GM12878 (cell line): ENCODE data around the gene NKD2. TPM values are rescaled to one million over a fixed set of nuclear protein-coding genes. Genes with fewer than 3 reads are reported as not detected.

Experiments used
- ATAC-seq: fragments of 200-7000 bp; cut with Tn5 transposase; 3 replicates; pipeline ENCODE4 v1.9.1; 2020; ENCODE audit warnings: mild to moderate bottlenecking, moderate library complexity
- BruUV-seq: library from RNA; stranded (reverse); fragments of 400-500 nt; replicated peaks from 2 replicates; lab custom pipeline; 2021; lab: Mats Ljungman, UMichigan
- CTCF ChIA-PET: fragments of 300-600 bp; sonication (Branson Sonifier 250); formaldehyde crosslinking; extraction: SDS; loops from one replicate; lab custom pipeline; 2021; ENCODE audit warnings: inconsistent platforms; lab: Yijun Ruan, JAX
- POLR2A ChIA-PET: fragments of 350-600 bp; formaldehyde crosslinking; extraction: SDS; loops from one replicate; lab custom pipeline; 2021; ENCODE audit warnings: inconsistent platforms; lab: Charles Lee
- RAD21 ChIA-PET: fragments of 300-600 bp; sonication (Branson Sonifier 250); formaldehyde crosslinking; loops from one replicate; lab custom pipeline; 2023; ENCODE audit warnings: antibody characterized with exemption; ENCODE audit not compliant: unreplicated experiment; lab: Charles Lee
- SMC1A ChIA-PET: fragments of 300-600 bp; sonication (Branson Sonifier 250); formaldehyde crosslinking; loops from one replicate; lab custom pipeline; 2023; ENCODE audit not compliant: unreplicated experiment, uncharacterized antibody; lab: Charles Lee
- DNase-seq: peaks from one replicate; pipeline ENCODE4 v3.0.0-alpha.2; 2011; ENCODE audit warnings: low read depth, low spot score
- FAIRE-seq: peaks from 3 replicates; lab custom pipeline; 2011; peaks lifted over from hg19 to GRCh38; lab: Jason Lieb, UNC
- H2AFZ ChIP-seq: 2 replicates; pipeline ENCODE4 v1.6.0; 2011; ENCODE audit warnings: low read depth, low read length, control low read depth; ENCODE audit not compliant: control insufficient read depth
- H3K27ac ChIP-seq: 2 replicates; pipeline ENCODE4 v1.5.1; 2011; ENCODE audit warnings: control low read depth; ENCODE audit not compliant: control insufficient read depth, insufficient read depth
- H3K27me3 ChIP-seq, 2 experiments: replicated peaks in 1 of 2; 2 replicates each; pipeline versions ENCODE4 v1.6.0 to v1.6.1; 2011; ENCODE audit warnings: low read length in 1 of 2; ENCODE audit not compliant: control insufficient read depth in 2 of 2, insufficient read depth in 2 of 2
- H3K36me3 ChIP-seq, 2 experiments: 2 replicates each; pipeline ENCODE4 v1.5.1; 2011; ENCODE audit warnings: low read length in 1 of 2; ENCODE audit not compliant: control insufficient read depth in 2 of 2, insufficient read depth in 2 of 2
- H3K4me1 ChIP-seq: 2 replicates; pipeline ENCODE4 v1.6.1; 2011; ENCODE audit warnings: mild to moderate bottlenecking, low read length, moderate library complexity, mixed read lengths; ENCODE audit not compliant: control insufficient read depth, insufficient read depth
- H3K4me2 ChIP-seq: 2 replicates; pipeline ENCODE4 v1.6.0; 2011; ENCODE audit warnings: control low read depth; ENCODE audit not compliant: control insufficient read depth, insufficient read depth
- H3K4me3 ChIP-seq: fragments of 200-600 bp; sonication (generic); 2 replicates; pipeline ENCODE4 v1.5.1; 2016
- H3K79me2 ChIP-seq: 2 replicates; pipeline ENCODE4 v1.6.0; 2011; ENCODE audit warnings: low read length; ENCODE audit not compliant: control insufficient read depth, insufficient read depth
- H3K9ac ChIP-seq: 2 replicates; pipeline ENCODE4 v1.8.0; 2011; ENCODE audit warnings: low read length, control low read depth, mixed read lengths; ENCODE audit not compliant: control insufficient read depth, insufficient read depth
- H3K9me3 ChIP-seq: replicated peaks from 3 replicates; pipeline ENCODE4 v1.5.1; 2011; ENCODE audit warnings: mild to moderate bottlenecking, low read length; ENCODE audit not compliant: control insufficient read depth, insufficient read depth
- H4K20me1 ChIP-seq: 2 replicates; pipeline ENCODE4 v1.6.0; 2011; ENCODE audit not compliant: control insufficient read depth, insufficient read depth
- EP300 ChIP-seq, 2 experiments: fragments of 150-350 bp in 1 of 2; IDR thresholded peaks; 2 replicates each; pipeline ENCODE4 v1.6.1; 2011 to 2012; ENCODE audit warnings: low read depth in 2 of 2, low read length in 2 of 2, borderline replicate concordance in 1 of 2, improper control_type of control experiment in 1 of 2, inconsistent platforms in 1 of 2; ENCODE audit not compliant: control insufficient read depth in 1 of 2
- FOXK2 ChIP-seq: fragments of 450-650 bp; IDR thresholded peaks from 2 replicates; pipeline ENCODE4 v1.6.1; 2017; ENCODE audit warnings: mild to moderate bottlenecking, moderate library complexity
- MXI1 ChIP-seq: fragments of 150-350 bp; IDR thresholded peaks from 2 replicates; pipeline ENCODE4 v1.6.1; 2011; ENCODE audit warnings: low read depth, mild to moderate bottlenecking, inconsistent platforms, low read length, improper control_type of control experiment
- TCF3 ChIP-seq: IDR thresholded peaks from 2 replicates; pipeline ENCODE4 v1.6.1; 2012; ENCODE audit warnings: low read depth, mild to moderate bottlenecking, low read length, borderline replicate concordance; ENCODE audit not compliant: insufficient read depth
- WGBS: methylation state at CpG from one replicate; pipeline ENCODE4 v1.1.6; 2016; ENCODE audit warnings: low lambda C conversion rate; ENCODE audit not compliant: insufficient replicate concordance, insufficient coverage; ENCODE audit errors: missing lambda C conversion rate; 5-methylcytosine and 5-hydroxymethylcytosine counted together
- in situ Hi-C: fragments of 300-500 bp; cut with MboI; formaldehyde crosslinking; loops from 9 replicates; pipeline ENCODE4 v1.14.3; 2018; ENCODE audit warnings: mixed read lengths
- intact Hi-C: fragments of 100-400 bp; cut with micrococcal nuclease; formaldehyde crosslinking; loops from one replicate; pipeline ENCODE4 v1.14.2; 2022; ENCODE audit not compliant: unreplicated experiment
- polyA plus RNA-seq, 11 experiments: library from polyadenylated mRNA; depleted of rRNA in 4 of 11; unstranded in 6 of 11; stranded (reverse) in 5 of 11; fragments of >200 nt; fragmentation: Nextera tagmentation in 4 of 11; fragmentation: Illumina TruSeq in 1 of 11; extraction: Ambion mirVana in 4 of 11; extraction: Trizol in 1 of 11; gene quantifications; 1 replicate in 1 of 11; 2 replicates in 10 of 11; pipeline versions ENCODE4 v1.2.1 to v1.2.3, GENCODE V29; 2011 to 2016; ENCODE audit warnings: inconsistent platforms in 2 of 11, missing spikeins in 2 of 11, low read depth in 1 of 11
- total RNA-seq, 4 experiments: library from RNA; depleted of rRNA in 3 of 4; stranded (reverse); fragments of >200 nt in 3 of 4; fragmentation: Illumina TruSeq in 1 of 4; extraction: Trizol in 1 of 4; gene quantifications; 2 replicates each; pipeline versions ENCODE4 v1.2.1 to v1.2.3, GENCODE V29; 2013 to 2021
- TF ChIP-seq, protein P1 (sequence below): IDR thresholded peaks from 2 replicates; pipeline ENCODE4 v1.6.1; 2011; ENCODE audit warnings: low read depth, low read length, improper control_type of control experiment, borderline replicate concordance
- TF ChIP-seq, protein P2 (sequence below): fragments of 450-650 bp; conservative IDR thresholded peaks from 2 replicates; pipeline ENCODE4 v1.6.1; 2017; ENCODE audit warnings: mild to moderate bottlenecking, moderate library complexity
- TF ChIP-seq, protein P3 (sequence below): fragments of 450-650 bp; IDR thresholded peaks from 2 replicates; pipeline ENCODE4 v1.6.1; 2016; ENCODE audit warnings: mild to moderate bottlenecking
- TF ChIP-seq, protein P4 (sequence below): IDR thresholded peaks from 2 replicates; pipeline ENCODE4 v1.6.1; 2012; ENCODE audit warnings: low read depth, low read length, improper control_type of control experiment

NKD2 gene
- total and polyA plus RNA-seq, 10 of the 15 experiments (the other 5 are each of a cell fraction or from before 2014, with no cell fraction given) = 0.20 to 0.83 (median 0.26) TPM; not detected in 7

DNA sequence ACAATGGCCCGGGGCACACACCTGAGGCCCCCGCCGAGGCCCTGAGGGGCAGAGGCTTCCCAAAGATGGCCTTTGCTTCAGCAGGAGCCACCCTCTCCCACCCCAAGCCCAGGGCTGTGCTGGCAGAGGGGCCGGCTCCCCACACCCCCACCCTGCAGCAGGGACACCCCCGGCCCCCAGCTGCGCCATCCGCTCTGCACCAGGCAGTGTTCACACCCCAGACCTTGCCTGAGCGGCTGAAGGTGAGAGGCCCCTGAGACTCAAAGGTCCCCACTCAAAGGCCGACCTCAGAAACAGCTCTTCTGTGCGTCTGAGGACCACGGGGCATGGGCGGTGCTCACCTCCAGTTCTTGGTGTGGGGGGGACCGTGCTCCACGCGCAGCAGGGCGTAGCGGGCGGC lies 65.6 kb downstream of the NKD2 start:
- ATAC-seq (no peak), DNase-seq (no peak), FAIRE-seq (no peak)
- Histone ChIP-seq H3K9me3 (no peaks in the 10 kb centered on the region), H2AFZ (no peak overlapping the region), H3K4me2 (no peak overlapping the region), H3K36me3 (no peaks in the 10 kb centered on the region), H3K27ac (no peak overlapping the region), H3K27me3 (no peaks in the 10 kb centered on the region), H3K4me3 (no peak overlapping the region), H3K4me1 (no peaks in the 10 kb centered on the region), H3K9ac (no peak overlapping the region), H4K20me1 (no peaks in the 10 kb centered on the region), H3K79me2 (no peaks in the 10 kb centered on the region)
- POLR2A ChIA-PET = no interaction called here
- TF ChIP-seq, protein P1, sequence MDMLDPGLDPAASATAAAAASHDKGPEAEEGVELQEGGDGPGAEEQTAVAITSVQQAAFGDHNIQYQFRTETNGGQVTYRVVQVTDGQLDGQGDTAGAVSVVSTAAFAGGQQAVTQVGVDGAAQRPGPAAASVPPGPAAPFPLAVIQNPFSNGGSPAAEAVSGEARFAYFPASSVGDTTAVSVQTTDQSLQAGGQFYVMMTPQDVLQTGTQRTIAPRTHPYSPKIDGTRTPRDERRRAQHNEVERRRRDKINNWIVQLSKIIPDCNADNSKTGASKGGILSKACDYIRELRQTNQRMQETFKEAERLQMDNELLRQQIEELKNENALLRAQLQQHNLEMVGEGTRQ = no peak
- no peak for TF ChIP-seq TCF3
- TF ChIP-seq MXI1 = no peak
- no peak for TF ChIP-seq EP300 (IDR thresholded peaks at IDR 0.05; ENCODE audit: borderline replicate concordance in 1 of 2, control insufficient read depth in 1 of 2, low read depth in 2 of 2, low read length in 2 of 2)
- TF ChIP-seq FOXK2 = no peak
- TF ChIP-seq, protein P2, sequence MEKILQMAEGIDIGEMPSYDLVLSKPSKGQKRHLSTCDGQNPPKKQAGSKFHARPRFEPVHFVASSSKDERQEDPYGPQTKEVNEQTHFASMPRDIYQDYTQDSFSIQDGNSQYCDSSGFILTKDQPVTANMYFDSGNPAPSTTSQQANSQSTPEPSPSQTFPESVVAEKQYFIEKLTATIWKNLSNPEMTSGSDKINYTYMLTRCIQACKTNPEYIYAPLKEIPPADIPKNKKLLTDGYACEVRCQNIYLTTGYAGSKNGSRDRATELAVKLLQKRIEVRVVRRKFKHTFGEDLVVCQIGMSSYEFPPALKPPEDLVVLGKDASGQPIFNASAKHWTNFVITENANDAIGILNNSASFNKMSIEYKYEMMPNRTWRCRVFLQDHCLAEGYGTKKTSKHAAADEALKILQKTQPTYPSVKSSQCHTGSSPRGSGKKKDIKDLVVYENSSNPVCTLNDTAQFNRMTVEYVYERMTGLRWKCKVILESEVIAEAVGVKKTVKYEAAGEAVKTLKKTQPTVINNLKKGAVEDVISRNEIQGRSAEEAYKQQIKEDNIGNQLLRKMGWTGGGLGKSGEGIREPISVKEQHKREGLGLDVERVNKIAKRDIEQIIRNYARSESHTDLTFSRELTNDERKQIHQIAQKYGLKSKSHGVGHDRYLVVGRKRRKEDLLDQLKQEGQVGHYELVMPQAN = no peak
- TF ChIP-seq, protein P3, sequence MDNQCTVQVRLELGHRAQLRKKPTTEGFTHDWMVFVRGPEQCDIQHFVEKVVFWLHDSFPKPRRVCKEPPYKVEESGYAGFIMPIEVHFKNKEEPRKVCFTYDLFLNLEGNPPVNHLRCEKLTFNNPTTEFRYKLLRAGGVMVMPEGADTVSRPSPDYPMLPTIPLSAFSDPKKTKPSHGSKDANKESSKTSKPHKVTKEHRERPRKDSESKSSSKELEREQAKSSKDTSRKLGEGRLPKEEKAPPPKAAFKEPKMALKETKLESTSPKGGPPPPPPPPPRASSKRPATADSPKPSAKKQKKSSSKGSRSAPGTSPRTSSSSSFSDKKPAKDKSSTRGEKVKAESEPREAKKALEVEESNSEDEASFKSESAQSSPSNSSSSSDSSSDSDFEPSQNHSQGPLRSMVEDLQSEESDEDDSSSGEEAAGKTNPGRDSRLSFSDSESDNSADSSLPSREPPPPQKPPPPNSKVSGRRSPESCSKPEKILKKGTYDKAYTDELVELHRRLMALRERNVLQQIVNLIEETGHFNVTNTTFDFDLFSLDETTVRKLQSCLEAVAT = no peak
- TF ChIP-seq, protein P4, sequence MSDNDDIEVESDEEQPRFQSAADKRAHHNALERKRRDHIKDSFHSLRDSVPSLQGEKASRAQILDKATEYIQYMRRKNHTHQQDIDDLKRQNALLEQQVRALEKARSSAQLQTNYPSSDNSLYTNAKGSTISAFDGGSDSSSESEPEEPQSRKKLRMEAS = no peak
- in situ Hi-C loops = no loop called here
- 58% methylated on average over 14 of the region's 18 CpGs for WGBS
- no TSS peak for BruUV-seq
- SMC1A ChIA-PET = no interaction called here
- CTCF ChIA-PET = no interaction called here
- RAD21 ChIA-PET = no interaction called here
- intact Hi-C loops = no loop called here
